NCI-H2107 (cell line): ENCODE results near the gene HDAC9.

Experiments
- DNase-seq: peaks from one replicate; lab custom pipeline; 2025; lab: John Stamatoyannopoulos, UW

HDAC9 gene

DNA sequence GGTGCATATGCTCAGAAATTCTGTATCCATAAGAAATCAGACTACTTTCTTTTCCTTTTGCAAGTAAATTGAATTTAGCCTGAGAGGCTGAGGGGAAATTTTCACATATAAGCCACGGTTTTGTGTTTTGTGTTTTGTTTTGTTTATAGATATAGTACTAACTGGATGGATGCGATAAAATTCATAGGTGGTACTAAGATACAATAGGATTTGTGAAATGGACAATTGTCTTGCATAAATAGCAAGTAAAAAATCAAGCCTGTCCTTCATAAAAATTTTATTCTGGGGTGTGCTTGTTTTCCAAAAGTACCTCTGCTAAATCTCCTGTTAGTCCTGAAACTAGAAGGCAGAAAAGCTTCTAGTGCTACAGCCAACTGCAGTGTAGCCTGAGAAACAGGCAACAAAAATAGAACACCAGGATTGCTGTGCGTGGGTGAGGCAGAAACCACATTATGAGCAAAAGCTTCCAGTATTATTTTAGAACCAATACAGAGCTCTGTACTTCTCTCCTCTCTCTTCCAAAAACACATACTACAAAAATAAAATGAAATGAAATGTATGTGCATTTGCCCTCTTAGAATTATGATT is 634 bp upstream of the HDAC9 start:
- DNase-seq: no peak

DNA sequence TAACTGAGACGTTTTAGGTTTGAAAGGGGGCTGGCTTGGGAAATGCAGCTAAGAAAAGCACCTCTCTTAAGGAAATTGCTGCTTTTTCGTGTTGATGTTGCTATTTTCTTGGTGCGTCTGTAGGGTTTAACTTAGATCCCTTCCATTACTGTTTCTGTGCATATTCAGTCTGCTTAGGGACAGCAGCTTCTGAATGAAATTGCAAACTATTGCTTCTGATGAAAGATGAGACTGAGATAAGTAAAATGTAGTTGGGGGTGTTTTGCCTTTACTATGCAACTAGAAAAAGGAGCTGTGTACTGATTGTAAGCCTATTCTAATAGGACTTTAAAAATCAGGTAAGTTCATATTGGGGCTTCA is 772 bp downstream of the HDAC9 start:
- DNase-seq: no peak

DNA sequence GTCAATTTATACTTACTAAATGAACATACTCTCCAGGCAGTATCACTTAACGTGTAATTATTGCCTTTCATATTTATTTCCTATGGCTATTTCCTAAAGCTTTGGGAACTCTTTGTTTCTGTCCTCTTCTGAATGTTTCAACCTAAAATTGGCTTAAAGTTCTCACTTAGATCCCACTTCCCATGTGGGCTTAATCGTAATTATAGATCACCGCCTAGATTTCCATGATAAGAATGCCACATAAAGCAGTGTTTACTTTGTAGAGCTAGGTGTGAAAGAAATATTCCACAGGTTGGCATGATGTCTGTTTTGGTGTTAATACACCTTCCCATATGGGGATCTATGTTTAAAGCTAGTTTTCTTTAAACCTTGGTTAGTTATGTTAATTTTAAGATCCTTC is 1.5 kb downstream of the HDAC9 start:
- no peak for DNase-seq

DNA sequence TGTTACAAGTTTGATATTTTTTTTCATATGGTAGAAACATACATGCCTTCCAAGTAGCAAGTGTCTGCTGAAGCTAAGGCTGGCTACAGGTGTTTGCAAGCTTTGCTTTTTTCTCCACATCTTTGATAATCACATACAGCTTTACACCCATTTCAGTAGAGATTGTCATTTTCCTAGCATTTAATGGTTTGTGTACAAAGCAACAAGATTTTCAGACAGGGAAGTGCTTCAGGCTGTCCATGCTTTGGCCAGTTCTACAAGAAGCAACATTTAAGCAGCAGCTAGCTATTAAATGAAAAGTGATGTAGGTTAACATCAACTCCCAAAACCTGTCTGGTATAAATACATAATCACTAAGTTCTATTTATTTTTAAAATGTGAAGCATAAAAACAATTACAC is 2.3 kb downstream of the HDAC9 start:
- DNase-seq: no peak

DNA sequence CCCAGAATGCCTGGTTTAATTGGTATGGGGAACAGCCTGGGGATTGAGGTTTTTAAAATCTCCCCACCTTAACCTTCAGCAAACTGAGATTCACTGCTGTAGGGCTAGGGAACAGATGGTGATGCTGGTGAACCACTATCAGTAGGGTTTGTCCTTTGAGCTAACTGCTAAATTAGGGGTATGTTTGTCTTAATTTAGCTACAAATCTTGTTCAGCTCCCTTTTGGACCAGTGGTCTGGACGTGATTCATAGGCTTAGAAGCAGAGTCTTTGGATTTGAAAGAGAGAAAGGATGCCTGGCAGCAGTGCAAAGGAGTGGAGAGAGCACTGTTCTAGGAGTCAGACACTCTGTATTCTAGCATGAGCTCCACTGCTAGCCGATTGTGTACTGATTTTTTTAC is 2.8 kb downstream of the HDAC9 start:
- DNase-seq: no peak

DNA sequence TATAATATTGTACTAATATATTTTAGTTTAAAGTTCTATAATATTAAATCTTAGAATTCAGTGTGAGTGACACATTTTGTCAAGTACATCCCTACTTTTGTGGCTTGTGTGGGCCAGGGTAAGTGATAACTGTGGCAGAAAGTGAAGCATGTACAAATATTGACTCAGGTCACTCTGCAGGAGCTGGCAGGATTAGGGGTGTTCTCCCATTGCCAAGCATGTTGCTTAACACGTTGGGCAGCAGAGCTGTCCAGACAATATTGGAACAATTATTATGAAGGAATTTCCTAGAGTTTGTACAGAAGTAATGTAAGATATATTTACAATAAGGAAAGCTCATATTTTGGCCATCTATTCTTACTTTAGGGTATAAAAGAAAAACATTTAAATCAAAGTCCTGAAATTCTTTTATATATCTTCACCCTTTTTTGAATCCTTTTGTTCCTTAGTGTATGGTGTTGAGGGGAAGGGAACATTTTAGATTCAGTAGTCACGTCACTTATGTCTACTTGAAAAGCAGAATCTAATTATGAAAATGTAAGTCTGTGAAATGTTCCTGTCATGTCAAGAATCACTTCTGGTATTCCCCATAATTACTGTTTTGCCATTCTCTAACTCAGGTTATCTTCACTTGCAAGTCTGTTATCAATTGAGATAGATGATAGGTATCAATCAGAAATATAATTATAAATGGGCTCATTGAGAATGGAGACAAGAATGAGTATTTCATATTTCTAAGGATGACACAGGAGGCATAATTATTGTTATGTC is 4.0 kb downstream of the HDAC9 start:
- no peak for DNase-seq

DNA sequence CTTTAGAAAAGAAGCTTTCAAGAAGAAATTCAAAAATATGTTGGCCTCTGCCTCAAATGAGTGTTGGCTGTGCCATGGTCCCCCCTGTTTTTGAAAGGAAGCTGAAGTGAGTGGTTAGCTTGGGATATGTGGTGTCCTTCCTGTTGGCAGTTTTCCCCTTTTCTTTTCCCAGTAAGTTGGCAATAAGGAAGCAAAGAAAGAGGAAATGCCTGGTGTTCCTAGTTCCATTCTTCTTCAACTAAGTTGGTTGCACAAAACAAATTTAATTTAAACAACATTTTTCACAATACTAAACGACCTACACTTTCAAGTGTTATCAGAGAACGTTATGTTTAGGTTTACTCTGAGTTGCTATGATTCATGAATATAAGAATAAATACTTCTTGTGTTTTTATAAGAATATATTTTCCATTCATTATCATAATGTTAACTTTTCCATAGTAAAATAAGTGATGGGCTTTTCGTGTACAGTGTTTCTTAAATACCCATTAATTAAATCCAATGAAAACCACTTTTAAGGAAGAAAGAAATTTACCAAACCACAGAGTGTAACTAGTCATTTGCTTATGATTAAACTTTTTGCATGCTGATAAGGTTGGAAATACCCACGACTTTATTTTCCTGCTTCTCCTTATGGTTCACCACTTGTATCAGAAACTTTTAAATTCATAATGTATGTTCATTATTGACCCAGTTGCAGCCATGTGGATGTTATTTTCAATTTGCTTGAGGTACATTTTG is 7.7 kb downstream of the HDAC9 start:
- no peak for DNase-seq

DNA sequence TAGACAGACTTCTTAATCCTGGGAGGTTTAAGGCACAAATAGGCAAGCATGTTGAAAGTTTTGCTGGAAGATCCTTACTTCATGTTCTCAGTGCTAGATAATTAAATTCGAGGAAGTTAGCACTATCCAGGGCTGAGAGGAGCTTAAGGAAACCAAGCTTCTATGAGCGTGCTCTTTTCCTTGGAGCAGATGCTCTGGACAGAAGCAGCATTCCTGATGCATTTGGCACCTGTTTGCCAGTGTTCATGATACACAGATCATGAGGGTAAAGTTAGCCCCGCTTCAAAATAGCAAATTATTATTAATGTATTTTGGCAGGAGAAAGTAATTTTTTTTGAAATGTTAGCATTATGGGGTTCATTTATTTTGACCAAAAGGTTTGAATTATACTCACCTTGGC is 9.4 kb downstream of the HDAC9 start:
- DNase-seq: no peak

DNA sequence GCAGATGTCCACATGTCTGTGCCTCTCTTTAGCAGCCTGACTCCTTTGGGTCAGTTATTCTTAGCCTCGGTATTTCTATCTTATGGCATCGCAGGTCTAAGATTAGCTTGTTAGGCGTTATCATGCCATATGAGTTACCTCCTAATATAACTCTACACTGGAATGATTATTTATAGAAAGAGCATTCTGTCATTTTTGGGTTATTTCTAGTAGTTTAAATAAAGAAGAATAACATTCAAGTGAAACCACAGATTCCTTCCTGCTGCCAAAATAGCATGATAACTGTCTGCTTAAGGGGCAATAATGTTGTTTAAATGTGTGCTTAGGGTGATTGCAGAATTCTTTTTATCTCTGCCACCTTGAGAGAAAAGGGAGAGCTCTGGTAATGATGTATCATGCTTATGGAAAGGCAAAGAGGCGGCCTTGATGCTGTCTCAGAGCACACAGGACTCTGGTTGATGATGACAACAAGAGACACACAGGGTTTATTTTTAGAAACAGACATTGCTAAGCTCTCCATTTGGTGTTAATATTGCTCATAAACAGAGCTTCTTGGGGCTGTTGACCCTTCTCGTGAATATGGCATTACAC is 10.4 kb downstream of the HDAC9 start:
- DNase-seq: no peak

DNA sequence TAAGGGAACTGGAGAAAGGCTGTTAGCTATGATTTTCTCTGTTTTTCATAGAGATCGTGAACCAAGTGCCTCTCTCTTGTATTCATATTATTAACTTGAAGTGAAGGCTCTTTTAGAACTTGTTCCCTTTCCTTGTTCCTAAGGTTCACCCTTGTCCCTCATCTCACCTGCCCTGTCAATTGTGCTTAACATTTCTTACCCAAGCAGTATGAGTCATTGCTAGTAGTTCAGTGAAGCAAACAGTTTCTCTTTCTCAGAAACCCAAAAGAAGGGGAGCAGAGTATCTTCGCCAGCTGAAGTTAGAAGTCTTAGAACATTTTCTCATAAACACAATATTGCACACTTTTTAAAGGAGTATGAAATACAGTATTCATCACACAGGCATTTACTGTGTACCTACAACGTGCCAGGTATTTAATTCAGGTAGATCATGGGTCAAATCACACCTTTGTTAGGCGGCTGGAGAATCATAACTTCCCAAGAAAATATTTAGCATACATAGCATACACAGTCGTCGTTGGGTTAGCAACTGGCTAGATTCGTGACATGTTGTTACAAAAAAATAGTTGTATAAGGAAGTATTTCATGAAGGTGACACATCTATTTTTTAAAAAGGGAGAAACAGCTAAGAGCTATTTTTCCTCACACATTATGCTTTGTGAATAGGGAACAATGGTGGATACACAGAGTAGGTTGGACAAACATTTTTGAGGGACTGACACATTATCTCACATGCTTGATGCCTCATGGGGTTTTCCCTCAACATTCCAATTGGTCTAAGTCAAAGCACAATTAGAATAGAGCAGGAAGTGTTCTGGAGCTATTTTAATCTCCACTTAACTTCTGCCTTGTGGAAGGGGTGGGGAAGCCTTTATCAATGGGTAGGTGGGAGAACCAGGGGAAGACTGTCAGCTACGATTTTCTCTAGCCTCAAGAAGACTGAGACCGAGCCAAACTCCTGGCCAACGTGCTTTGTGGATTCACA is 13.2 kb downstream of the HDAC9 start:
- DNase-seq: no peak

DNA sequence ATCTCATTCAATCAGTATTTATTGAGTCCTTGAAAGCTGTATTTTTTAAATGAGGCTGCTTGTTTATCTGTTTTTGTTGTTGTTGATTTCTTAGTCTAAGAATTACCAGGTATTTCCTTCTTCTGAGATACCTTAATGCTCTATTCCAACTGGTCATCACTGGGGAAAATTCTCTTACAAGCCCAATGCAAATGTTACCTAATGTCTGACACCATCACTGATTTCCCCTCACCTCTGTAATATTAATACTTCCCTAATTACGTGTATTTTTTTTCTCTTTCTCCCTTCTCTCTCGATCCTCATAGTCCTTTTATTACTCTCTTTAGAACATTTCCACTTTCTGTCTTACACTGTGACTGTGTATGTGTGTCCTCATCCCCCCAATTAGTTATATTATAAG is 13.9 kb downstream of the HDAC9 start:
- DNase-seq: no peak

DNA sequence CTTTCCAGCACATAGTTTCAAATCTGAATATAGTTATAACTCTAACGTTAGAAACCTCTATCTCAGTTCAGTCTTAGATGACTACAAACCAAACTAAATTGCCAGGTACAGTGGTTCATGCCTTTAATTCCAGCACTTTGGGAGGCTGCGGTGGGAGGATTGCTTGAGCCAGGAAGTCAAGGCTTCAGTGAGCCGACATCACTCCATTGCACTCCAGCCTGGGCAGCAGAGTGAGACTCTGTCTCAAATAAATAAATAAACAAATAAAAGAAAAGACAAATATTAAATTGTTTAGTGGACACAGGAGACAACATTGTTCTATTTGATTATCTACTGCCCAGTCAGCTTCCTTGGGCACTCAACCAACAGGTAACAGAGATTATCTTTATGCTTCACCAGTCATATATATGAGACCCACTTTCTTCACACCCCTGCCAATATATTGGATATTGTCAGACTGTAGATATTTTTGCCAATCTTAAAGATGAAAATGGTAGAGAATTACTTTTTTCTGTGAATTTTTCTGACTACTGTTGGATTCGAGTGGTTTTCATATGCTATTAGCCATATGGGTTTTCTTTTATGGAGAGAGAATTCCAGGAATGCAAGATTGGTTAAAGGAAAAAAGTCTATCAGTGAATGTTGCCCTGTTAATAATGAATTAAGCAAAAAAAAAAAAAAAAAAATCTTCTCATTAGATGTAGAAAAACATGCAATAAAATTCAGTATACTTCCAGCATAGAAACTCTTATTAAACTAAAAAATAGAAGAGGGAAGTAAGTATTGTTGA is 16.0 kb downstream of the HDAC9 start:
- no peak for DNase-seq

DNA sequence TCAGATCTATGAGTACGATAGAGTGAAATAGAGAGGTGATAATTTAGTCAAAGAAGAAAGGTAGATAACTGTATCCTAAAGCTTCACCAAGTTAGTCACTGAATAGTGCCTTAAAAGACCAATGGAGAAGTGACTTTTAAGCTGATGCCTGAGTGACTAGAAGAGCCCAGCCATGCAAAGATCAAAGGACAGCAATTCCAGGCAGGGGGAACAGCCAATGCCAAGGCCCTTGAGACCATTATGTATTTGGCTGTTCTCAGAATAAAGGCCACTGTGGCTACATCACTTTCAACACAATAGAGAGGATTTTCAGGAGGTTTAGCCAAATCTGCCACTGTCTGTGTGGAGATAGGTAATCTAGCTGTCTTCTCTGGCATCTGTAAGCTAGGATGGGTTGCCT is 17.8 kb downstream of the HDAC9 start:
- DNase-seq: no peak

DNA sequence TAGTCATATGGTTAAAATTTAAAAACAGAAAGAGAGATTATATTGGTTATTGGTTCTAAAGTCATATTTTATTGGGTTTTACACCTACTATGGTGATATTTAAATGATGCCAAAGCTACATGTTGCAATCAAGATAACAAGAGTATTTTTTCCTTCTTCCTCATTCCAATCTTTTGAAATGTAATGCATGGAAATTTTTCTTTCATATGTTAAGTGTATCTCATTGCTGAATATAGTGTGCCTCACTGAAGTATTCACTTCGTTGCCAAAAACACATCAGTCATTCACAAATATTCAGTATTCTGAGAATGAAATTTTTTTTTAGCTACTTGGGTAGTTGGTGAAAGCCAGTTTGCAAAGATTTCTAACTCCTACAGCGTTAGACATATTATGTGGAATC is 19.5 kb downstream of the HDAC9 start:
- no peak for DNase-seq

DNA sequence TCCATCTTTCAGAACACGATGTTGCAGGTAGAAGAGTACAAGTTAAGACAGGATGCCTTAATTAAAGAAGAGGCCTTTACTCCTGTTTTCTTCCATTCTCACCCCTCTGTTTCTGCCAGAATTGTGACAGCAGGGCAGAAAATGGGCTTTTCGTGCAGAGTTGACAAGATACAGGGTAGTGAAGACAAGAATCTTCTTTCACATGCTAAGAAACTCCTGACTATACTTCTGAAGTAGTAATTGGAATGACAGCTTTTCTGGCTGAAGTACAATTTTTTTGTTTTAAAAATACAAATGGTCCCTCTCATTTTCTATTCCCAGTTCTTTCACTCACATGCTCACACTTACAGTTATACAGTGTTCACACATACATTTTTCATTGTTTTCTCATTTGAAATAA is 22.1 kb downstream of the HDAC9 start:
- no peak for DNase-seq

DNA sequence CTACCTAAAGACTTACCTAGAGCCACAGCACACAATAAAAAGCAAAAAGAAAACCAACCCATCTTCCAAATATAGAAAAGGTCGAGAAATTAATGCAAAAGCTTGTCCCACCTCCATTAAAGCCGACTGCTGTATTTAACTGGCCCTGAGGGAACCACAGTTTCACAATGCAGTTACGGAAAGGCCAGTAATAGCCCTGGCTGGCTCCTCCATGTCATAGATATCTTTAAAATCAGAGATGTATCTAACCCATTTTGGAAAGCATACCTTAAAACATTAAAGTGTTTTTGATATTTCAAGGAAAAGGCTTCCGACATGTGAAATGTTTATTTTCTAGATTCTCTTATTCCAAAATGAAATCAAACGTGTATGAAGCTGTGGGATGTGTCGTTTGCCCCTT is 23.0 kb downstream of the HDAC9 start:
- DNase-seq: no peak

DNA sequence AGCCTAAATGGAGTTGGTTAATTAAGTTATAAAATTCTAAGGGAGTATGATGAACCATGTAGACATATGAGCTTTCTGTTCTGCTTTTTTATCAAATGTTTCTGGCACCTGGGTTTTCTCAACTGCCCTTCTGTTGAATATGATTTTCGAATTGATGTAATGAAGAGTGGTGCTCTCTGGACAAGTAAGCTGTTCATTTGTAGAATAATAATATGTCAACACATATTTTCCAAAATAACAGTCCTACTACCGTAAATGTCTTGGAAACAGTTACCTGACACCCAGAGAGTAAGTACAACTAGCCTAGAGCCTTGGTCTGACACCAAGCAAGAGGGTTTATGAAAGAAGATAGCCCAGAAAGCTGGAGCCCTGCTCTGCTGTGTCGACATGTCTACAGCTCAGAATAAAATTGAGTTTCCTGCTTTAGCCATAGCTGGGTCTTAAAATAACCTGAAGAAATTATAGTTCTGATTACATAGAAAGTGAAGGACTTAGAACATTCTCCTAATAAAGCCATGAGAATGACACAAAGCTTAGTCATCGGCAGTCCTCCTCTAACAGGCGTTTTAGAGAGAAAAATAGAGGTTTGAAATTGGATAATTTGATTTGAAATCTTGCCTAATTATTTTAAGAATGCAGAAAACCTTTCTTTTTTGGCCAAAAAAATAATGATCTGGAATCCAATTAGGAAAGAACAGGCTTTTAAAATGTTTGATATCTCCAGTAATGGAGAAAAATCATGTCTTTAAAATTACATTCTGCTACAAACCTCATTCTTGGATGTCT is 25.1 kb downstream of the HDAC9 start:
- DNase-seq: no peak

DNA sequence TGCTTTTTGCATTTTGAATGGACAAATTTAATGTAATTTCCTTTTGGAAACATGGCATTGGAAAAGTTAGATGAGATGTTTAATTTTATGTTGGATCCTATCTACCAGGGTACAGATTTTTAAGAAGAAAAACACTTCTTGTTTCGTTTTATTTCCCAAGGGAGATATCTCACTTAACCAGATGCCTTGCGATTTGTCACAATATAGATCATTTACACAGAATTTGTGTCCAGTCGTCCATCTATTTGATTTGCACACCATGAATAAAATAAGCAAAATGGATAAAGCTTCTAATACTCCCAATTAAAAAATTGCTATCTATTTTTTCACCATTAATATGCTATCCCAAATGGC is 25.7 kb downstream of the HDAC9 start:
- DNase-seq: no peak

DNA sequence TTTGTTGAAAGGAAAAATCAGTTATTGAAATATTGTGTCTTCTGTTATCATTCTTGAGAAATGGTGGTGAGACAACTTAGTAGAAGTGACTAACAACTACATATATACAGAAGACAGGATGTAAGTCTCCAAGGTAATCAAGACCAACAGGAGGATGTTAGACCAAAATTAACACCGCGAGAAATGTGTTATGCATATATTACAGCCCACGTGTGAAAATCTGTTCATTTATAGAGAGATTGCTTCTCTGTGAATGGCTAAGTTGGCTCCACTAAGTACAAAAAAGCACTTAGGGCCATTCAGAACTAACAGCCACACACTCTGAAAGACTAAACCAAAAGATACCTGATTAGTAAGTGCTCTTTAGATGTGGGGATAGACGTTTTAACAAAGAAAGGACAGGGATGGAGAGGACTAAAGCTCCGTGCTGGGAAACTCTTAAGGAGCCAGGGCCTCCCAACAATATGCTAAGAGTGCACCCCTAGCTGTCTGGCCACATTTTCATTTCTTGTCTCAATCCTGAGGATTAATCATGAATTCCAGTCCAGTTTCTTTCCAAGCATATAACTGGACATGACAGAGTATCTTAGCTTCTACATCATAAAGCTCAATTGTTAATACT is 26.5 kb downstream of the HDAC9 start:
- peak; percentile 15 for DNase-seq

DNA sequence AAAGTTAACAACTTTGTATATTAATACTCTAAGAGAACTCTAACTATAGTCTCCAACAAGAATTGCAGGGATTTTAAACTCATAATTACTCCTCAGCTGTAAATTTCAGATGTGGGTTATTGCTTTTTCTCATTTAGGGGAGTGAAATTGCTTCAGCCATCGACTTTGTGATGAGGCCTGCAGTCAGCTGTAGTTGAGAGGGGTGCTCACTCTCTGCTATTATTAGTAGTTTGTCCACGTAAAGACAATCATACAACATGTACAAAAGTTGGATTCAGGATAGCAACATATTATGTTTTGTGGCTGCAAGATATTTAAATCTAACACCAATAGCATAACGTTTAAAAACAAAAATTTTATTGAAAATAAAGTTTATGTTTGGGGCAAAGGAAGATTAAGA is 28.7 kb downstream of the HDAC9 start:
- no peak for DNase-seq
